Epithelial cell of prostate (primary cell): ENCODE measurements around the gene PHYKPL.
A peak's percentile ranks its signal among the peaks of the same experiment; 100 is the strongest.

Experiments
- DNase-seq: peaks from one replicate; pipeline ENCODE4 v3.0.0-alpha.2; 2011; ENCODE audit warnings: low read depth, low spot score
- H3K27ac ChIP-seq: fragments of 450-650 bp; 2 replicates; pipeline ENCODE4 v1.5.1; 2017; ENCODE audit warnings: mild to moderate bottlenecking

PHYKPL gene

DNA sequence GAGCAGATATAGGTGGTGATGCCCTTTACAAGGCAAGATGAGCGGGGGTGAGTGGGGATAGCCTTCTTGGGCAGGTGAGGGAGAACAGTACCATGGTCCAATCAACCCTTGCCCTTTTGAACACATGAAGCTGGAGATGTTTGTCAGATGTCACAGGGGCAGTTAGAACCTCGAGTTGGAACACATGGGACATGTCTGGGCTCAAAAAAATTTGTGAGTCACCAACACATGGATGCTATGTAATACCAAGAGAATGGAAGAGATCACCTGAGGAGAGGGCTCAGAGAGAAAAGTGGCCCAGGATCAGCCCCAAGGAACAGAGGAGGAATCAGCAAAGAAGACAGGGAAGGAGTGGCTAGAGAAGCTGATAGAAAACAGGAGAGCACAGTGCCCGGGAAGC, 4.7 kb downstream of the PHYKPL start:
- peak overlapping the region; percentile 24 for H3K27ac ChIP-seq

DNA sequence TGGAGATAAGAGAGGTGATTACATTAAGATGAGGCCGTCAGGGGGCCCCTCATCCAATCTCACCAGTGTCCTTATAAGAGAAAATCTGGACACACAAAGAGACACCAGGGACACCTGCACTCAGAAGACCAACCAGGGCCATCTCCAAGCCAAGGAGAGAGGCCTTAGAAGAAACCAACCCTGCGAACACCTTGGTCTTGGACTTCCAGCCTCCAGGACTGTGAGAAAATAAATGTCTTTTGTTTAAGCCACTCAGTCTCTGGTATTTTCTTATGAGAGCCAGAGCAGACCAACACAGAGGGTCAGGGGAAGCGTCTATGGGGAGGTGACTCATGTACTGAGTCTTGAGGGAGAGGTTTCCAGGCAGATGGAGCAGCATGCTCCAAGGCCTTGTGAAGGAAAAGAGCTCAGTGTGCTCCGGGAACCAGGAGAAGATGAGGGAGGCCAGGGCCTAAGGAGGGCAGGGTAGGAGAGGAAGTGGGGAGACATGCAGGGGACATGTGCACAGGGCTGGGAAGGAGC, 5.4 kb downstream of the PHYKPL start:
- no peak for DNase-seq
- H3K27ac ChIP-seq: peak overlapping the region; percentile 24

More for the DNA sequence above, 4.7 kb downstream of the PHYKPL start:
- DNase-seq: peak; percentile 16

DNA sequence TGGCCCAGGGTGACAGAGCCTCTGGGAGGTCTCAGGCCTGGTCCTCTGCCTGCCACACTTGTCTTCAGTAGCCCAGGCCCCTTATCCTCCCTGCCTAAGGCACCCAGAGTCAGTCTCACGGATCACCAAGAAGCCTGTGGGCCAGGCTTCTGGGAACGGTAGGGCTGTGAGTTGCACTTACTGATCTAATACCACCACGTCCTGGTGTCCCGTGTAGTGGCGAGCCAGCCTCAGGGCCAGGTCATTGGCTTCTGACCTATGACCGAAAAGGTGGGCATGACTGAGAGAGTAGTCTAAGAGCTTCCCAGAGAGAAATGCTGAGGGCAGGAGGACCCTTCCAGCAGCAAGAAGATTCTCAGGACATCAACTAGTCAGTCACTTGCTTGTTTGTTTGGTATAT, 7.4 kb downstream of the PHYKPL start:
- DNase-seq: no peak
- H3K27ac ChIP-seq: no peak overlapping the region

DNA sequence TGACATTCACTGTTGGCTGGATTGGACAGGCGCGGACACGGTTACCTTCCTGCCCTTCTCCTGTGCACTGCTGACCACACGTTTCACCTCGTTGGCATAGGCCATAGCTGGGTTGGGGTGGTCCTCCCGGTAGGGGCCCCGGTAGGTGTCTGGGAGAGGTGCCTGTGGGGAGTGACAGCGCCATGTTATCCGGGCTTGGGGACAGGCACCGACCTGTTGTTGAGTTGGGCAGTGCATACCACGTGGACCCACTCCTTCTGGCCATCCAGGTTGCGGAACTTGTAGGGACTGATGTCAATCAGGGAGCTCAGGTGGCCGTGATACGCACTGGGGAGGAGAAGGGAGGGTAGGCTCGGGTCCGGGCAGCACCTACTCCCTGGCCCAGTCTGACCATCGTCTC, 8.2 kb downstream of the PHYKPL start:
- no peak overlapping the region for H3K27ac ChIP-seq
- DNase-seq: no peak

DNA sequence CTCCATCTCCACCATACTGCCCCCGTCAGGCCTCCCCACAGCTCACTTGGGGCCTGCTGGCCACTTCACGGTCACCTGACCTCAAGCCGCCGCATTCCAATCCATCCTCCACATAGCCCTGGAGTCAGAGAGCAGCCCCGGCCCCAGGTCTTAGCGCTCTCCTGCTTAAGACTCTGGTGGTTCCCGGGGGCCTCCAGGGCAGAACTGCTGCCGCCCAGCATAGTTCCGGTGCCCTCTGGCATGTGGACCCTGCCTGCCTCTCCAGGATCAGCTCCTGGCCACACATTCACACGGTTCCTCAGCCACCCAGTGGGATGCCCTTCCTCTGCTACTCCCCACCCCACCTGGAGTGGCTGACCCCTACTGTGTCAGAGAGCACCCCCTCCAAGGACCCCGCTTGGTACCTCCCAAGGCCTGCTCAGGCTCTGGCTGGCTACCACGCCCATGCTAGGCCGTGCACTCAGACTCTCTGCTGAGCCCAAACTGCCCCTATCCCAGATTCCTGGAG, 8.7 kb downstream of the PHYKPL start:
- no peak for DNase-seq
- H3K27ac ChIP-seq: no peak overlapping the region

DNA sequence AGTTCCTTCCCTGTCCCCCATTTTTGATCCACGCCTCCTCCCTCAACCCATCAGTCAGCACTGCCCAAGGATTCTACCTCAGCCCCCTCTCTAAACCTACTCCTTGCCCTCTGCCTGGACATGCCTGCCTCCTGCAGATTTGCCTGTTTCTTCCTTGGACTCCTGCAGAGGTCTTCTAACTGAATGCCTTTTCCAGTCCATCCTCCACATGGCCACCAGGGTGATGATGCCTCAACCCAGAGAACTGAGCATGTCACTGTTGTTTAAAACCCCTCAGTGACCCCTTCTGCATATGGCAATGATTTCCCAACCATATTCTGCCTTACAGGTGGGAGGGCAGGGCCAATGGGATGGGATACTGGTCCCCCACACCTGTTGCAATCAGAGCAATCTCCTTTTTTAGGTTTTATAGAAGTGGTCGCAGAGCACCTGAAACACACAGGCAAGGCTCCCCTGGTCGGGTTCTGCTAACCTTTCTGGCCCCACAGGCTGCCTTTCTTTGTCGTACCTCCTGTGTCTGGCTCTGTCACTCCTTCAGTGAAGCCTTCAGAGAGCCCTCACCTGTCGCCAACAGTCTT, 9.3 kb downstream of the PHYKPL start:
- no peak for DNase-seq
- no peak overlapping the region for H3K27ac ChIP-seq

DNA sequence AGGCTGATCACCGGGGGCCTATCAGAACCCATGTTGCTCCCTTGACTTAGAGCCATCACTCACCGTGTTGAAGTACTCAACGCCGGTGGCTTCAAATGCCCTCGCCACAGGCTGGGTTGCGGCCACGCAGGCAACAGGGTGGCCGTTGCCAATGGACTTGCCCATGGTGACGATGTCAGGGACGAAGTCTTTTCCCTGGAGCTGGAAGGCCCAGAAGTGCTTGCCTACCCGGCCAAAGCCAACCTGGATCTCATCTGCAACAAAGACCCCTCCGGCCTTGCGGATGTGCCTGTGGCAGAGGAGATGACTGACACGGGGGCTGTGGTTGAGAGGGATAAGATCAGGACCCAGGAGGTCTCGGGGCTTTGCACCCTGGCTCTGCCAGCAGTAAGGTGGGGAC, 10.3 kb downstream of the PHYKPL start:
- no peak for DNase-seq
- H3K27ac ChIP-seq: no peak overlapping the region

DNA sequence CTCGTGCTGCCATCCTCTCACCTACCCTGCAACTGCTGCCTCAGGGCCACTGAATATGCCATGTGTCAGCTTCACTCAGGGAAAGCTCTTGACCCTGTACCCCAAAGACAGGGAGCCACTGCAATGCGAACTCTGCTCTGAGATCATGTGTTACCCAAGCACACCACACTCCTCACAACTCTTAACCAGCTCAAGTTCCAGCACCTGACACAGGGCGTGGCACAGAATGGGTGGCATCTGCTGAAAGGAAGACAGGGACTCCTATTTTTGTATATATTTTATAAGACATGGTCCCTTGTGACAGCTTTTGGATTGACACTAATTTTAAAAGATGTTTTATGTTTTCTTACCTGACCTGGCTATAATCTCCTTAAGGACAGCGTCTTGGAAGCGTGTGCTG, 10.7 kb downstream of the PHYKPL start:
- H3K27ac ChIP-seq: no peak overlapping the region

DNA sequence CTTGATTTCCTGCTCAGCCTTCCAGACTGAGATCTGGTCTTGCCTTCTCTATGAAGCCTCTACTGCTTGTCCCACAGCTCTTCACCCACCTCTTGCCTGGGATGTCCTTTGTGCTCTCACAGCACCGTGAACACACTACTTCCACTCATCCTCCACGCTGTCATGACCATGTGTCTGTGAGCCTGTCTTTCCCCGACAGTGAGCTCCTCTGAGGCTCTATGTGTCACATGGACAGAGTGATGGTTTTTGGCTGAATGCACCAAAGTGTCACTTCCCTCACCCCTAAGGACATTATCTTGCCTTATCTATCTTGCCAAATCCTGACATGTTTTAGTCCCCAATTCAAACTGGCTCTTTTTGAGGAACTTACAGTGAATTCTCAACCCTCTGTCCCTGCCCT, 11.3 kb downstream of the PHYKPL start:
- H3K27ac ChIP-seq: no peak overlapping the region
- no peak for DNase-seq

More for the DNA sequence above, 10.7 kb downstream of the PHYKPL start:
- DNase-seq: no peak

DNA sequence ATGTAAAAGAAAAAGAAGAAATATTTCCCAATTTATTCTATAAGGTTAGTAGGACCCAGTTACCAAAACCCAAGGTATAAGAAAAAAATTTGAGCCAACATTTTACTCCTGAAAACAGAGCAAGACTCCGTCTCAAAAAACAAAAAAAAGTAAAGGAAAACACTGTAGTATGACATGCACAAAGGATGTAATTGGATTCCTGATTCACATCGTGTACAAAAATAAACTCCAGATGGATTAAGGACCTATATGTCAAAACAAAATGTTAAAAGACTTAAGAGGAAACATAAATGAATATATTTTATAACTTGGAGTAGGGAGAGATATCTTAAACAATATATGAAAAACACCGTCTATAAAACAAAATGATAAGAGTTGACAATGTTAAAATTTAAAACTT, 13.8 kb downstream of the PHYKPL start:
- no peak for DNase-seq
- H3K27ac ChIP-seq: no peak overlapping the region

DNA sequence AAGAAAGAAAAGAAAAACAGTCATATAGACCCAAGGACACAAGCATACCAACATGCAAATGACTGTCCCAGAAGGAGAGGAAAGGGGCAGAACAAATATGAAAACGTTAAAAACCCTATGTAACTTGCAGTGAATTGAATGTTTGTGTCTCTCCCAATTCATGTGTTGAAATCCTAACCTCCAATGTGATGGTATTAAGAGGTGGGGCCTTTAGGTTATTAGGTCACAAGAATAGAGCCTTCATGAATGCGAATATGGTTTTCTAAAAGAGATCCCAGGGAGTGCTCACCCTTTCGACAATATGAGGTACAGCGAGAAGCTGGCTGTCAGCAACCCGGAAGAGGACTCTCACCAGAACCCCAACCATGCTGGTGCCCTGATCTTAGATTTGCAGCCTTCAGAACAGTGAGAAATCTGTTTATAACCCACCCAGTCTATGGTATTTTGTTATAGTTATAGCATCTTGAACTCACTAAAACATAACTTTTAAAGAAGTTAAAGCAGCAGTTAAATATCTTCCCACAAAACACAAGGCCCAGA, 14.3 kb downstream of the PHYKPL start:
- DNase-seq: no peak
- H3K27ac ChIP-seq: no peak overlapping the region

DNA sequence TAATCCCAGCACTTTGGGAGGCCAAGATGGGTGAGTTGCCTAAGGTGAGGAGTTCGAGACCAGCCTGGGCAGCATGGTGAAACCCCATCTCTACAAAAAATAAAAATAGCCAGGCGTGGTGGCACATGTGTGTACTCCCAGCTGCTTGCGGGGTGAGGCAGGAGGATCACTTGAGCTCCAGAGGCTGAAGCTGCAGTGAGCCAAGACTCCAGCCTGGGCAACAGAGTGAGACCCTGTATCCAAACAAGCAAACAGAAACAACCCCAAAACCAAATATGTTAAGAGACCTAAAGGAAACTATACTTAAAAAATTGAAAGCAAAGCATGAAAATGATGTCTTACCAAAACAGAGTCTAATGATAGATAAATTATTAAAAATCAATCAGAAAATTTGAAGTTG, 15.8 kb downstream of the PHYKPL start:
- DNase-seq: no peak
- H3K27ac ChIP-seq: no peak overlapping the region

DNA sequence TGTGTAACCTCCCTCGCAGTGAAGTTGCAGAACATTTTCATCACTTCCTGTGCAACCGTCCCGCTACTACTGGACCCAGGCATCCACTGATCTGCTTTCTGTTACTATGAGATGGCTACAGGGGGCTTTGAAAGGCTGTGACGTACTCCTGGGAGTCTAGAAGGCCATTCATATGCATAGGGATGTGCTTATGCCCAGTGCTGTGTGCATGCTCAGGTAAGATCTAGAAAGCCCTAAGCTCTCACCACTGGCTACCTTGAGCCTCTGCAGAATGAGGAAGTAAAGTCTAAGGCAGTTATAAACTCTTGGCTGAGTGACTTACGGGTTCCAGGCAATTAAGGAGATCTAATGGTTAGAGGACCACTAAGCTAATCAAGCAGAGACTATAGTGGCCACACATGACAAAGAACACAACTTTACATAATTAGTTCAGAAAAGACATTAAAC, 16.5 kb downstream of the PHYKPL start:
- DNase-seq: no peak
- peak overlapping the region; percentile 13 for H3K27ac ChIP-seq

DNA sequence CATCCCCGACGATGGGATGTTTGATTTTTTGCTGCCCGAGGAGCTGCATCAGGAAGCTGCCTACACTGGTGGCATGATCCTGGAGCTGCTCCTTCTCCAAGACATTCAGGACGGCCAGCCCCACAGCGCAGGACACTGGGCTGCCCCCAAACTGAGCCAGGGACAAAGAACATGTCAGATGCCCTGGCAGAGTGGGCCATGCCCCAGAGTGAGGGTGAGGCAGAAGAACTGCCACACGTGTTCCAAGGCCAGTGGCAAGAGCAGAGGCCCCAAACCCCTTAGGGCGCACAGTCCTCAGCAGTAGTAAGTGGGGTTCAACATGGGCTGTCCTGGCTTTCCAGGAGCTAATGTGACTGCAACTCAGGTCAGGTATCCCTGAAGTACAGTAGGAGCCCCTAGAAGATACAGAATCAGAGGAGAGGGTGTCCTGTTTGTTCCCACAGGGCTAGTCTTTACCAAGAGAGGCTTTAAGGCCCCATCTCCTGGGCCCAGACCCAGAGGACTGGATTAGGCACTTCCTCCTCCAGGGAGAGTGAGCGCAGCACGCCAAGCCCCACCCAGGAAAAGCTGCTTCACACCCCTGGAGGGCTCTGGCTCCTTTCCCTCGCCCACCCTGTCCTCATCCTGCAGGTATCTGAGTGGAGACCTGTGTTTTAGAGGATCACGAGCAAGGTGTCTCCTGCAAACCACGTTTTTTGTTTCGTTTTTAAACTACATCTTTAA, 17.2 kb downstream of the PHYKPL start:
- peak overlapping the region; percentile 13 for H3K27ac ChIP-seq

DNA sequence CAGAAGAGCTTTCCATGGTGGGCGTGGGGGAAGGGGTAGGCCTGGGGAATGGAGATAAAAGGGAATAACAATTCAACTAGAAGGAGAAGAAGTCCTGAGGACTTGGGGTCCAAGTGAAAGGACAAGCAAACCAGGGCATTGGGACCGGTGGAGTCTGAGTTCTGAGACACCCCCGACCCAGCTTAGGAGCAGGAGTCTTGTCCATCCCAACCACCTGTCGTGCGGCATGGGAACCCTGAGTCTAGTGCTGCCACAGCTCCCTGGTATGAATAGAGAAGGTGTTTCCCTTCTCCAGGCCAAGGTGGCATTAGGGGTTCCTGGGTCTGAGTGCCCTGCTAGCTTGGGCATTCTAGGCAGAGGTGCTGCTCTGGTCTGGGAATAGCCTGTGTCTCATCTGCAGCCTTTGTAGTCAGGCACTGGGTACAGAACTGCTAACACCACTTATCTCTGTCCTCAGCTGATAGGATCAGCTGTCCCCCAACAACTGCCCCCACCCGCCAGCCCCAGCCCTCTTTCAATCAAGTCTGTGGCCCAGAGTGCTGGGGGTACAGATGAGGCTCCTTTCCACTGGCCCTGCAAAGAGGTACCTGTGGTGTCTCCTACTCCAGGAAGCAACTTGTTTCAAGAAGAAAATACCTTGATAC, 18.3 kb downstream of the PHYKPL start:
- DNase-seq: no peak
- no peak overlapping the region for H3K27ac ChIP-seq

More for the DNA sequence above, 17.2 kb downstream of the PHYKPL start:
- no peak for DNase-seq

DNA sequence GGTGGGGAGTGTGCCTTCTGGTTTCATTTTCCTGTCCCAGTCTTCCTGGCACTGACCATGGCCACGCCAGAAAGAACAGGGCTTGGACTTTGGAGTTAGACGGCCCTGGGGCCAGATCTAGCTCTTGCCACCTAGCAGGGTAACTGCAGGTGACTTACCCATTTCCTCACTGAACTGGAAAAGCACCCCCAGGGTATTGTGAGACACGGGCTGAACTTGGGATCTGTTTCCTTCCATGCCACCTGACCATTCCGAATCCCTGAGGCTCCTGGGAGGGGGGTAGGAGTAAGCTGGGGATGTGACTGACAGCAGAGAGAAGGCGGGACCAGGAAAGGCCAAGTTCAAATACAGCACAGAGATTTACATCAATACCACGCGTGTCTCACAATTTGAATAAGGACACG, 18.9 kb downstream of the PHYKPL start:
- no peak for DNase-seq
- H3K27ac ChIP-seq: no peak overlapping the region

DNA sequence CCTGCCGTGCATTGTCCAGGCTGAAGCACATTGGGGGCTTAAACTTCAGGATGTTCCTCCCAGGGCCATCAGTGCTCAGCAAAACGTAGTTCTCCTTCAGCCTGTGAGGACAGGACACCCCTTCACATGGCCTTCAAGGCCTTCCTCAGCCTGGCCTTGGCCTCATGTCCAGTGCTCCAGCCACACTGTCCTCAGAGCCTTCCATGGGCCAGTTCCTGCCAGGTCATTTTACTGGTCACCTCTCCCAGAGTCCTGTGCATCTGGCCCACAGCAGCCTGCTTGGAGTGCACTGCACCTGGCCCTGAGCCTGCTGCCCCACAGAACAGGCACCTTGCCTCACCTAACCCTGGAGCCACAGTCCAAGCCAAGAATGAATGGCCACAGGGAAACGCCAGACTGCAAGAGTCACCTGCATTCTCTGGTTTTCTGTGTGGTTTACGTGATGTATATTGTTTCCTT, 19.6 kb downstream of the PHYKPL start:
- H3K27ac ChIP-seq: no peak overlapping the region
- no peak for DNase-seq

DNA sequence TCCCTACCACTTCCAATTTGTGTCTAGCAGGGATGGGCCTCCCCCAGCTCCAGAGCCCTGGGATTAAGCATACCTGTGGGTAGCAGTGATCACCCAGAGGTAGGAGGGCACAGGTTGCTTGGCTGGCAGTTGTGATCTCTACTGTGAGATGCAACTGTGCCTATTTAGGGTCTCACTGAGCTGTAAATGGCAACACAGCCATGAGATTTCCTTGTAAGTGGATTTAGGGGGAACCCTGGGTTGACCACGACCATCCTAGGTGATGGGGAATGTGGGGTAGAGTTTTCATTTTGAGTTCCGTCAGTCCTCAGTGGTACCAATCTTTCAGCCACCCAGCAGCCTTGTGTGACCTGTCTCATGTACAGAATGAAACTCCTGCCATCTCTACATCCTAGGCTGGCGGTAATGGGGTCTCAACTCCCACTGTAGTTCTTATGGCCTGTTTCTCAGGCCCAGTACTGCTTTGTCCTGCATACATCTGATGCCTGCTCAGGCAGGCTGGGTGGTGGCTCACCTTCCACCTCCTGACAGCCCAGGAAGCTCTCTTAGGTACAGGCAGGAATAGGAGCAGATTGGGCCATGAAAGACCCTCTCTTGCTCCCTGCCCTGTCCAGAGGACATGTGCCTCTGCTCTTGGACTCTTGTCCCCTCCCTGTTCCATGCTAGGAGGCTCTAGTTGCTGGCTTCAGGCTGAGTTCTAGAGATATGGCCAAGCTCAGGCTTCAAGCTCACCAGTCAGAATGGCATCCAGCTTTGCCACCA, 20.2 kb downstream of the PHYKPL start:
- H3K27ac ChIP-seq: no peak overlapping the region
- no peak for DNase-seq

DNA sequence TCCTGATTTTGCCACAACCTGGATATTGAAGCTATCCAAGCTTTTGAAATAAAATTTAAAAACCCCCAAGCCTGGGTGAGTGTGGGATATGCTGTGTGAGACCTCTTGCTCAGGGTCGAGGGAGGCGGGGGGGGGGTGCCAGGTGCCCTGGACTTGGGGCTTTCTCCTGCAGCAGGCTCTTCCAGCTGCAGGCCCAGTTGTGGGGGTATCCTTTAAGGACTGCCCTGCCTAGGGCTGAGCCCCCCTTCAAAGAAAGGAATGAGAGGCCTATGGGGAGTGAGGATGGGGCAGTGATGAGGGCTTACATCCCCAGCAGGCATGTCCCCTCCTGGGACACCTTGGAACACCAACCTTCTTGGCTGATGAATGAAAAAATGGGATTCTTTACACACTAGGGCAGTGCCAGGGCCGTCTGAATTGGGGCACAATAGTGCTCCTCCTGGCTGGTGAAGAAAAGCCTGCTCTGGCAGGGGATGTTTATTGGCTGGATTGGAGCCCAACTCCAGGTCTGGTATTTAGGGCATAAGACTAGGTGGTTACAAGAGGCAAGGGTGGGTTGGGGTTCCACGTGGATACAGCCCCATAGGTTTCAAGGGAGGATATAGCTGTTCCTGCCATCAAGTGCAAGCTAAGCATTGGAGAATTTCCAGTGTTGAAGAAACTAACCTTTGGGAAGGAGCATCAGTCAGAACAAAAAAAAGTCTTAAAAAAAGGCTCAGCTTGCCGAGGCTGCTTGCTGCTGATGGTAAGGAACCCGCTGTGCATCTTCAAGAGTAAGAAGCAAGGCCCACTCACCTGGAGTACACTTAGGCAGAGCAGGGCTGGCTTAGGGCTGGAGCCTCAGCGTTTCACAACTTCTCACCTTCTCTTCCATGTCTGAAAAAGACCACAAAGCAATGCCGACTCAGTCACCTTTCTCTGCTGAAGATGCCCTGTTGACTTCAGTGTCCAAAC, 21.2 kb downstream of the PHYKPL start:
- no peak for DNase-seq
- no peak overlapping the region for H3K27ac ChIP-seq
